Measurements from ENCODE around the gene GZMM.

GZMM gene

GRCh38 chr19:572140-572742, 28.4 kb downstream of the GZMM start, which contains the start of gene BSG (continued):
- TF ChIP-seq AEBP2 (tag by site-specific recombination; IDR thresholded peaks at IDR 0.05; ENCODE audit: borderline replicate concordance) (no peak), ZBTB26 (tag by site-specific recombination; optimal IDR thresholded peaks at IDR 0.05) (peak; percentile 81), CTCF (tag by site-specific recombination; IDR thresholded peaks at IDR 0.05) (no peak), ZNF335 (tag by site-specific recombination; conservative IDR thresholded peaks at IDR 0.05) (no peak), GLIS1 (tag by site-specific recombination; IDR thresholded peaks at IDR 0.05) (peak; percentile 88), ZBTB20 (tag by site-specific recombination; IDR thresholded peaks at IDR 0.05) (peak; percentile 64; the same call in 1 of the 2 replicates), ZSCAN4 (tag by site-specific recombination; IDR thresholded peaks at IDR 0.05) (no peak), ZNF341 (tag by site-specific recombination; IDR thresholded peaks at IDR 0.05; ENCODE audit: low read depth) (no peak), ZNF148 (tag by site-specific recombination; IDR thresholded peaks at IDR 0.05; ENCODE audit: borderline replicate concordance) (no peak), ZNF585B (tag by site-specific recombination; IDR thresholded peaks at IDR 0.05) (no peak), ZNF23 (tag by site-specific recombination; IDR thresholded peaks at IDR 0.05; ENCODE audit: borderline replicate concordance) (no peak), ZXDB (tag by site-specific recombination; IDR thresholded peaks at IDR 0.05) (no peak), ZNF645 (tag by site-specific recombination; IDR thresholded peaks at IDR 0.05) (no peak), ZNF214 (tag by site-specific recombination; IDR thresholded peaks at IDR 0.05; ENCODE audit: borderline replicate concordance) (no peak), BCL11B (tag by site-specific recombination; IDR thresholded peaks at IDR 0.05; ENCODE audit: low read depth) (0 out of 2 replicates have a peak, but pooled peaks have one; percentile 15), ZNF157 (tag by site-specific recombination; IDR thresholded peaks at IDR 0.05) (no peak), WT1 (tag by site-specific recombination; IDR thresholded peaks at IDR 0.05) (0 out of 2 replicates have a peak, but pooled peaks have one; percentile 49), KLF1 (tag by site-specific recombination; IDR thresholded peaks at IDR 0.05) (no peak), IKZF3 (tag by site-specific recombination; IDR thresholded peaks at IDR 0.05) (peak; percentile 33; the same call in 1 of the 2 replicates), ZNF416 (tag by site-specific recombination; IDR thresholded peaks at IDR 0.05) (no peak), ZNF843 (tag by site-specific recombination; IDR thresholded peaks at IDR 0.05) (no peak), ZNF830 (tag by site-specific recombination; IDR thresholded peaks at IDR 0.05; ENCODE audit: low read depth) (no peak), ZNF280C (tag by site-specific recombination; IDR thresholded peaks at IDR 0.05) (no peak), ZBTB10 (tag by site-specific recombination; IDR thresholded peaks at IDR 0.05) (no peak), ZSCAN16 (tag by site-specific recombination; IDR thresholded peaks at IDR 0.05) (no peak)
